Stomach (tissue), 9 donors: ENCODE measurements around the gene IRF4. TPM values are rescaled to one million over a fixed set of nuclear protein-coding genes. Genes with fewer than 3 reads are reported as not detected.

ENCODE experiments used
- DNase-seq, 2 donors: peaks; one replicate each; pipeline versions ENCODE4 v3.0.0 to v3.0.0-alpha.2; 2013 to 2019
- H3K27ac ChIP-seq, 5 donors: fragments of 200-600 bp in 4 of 5; sonication (generic) in 4 of 5; one replicate each; pipeline ENCODE4 v1.5.1; 2013 to 2019; ENCODE audit warnings: mild to moderate bottlenecking in 1 of 5, moderate library complexity in 1 of 5
- H3K27me3 ChIP-seq, 3 donors: fragments of 200-600 bp; sonication (generic); one replicate each; pipeline ENCODE4 v1.5.1; 2017 to 2019; ENCODE audit warnings: mixed run types in 1 of 3
- H3K36me3 ChIP-seq, 4 donors: fragments of 200-600 bp; sonication (generic); 1 replicate in 3 of 4; 2 replicates in 1 of 4; pipeline ENCODE4 v1.5.1; 2016 to 2019
- H3K4me1 ChIP-seq, 4 donors: fragments of 200-600 bp; sonication (generic); one replicate each; pipeline ENCODE4 v1.5.1; 2016 to 2019
- H3K4me3 ChIP-seq, 4 donors: fragments of 200-600 bp; sonication (generic) in 3 of 4; one replicate each; pipeline ENCODE4 v1.5.1; 2016 to 2019; ENCODE audit warnings: mild to moderate bottlenecking in 1 of 4
- H3K9me3 ChIP-seq, 4 donors: fragments of 200-600 bp; sonication (generic); one replicate each; pipeline ENCODE4 v1.5.1; 2016 to 2019
- EP300 ChIP-seq: sonication (generic); formaldehyde crosslinking; IDR thresholded peaks from one replicate; pipeline ENCODE4 v1.6.1; 2017; ENCODE audit warnings: antibody characterized with exemption
- POLR2A ChIP-seq, 4 donors: fragments of 450-650 bp; IDR thresholded peaks; one replicate each; pipeline ENCODE4 v1.6.1; 2016; ENCODE audit warnings: antibody characterized with exemption in 4 of 4, control low read depth in 2 of 4, mild to moderate bottlenecking in 1 of 4, moderate library complexity in 1 of 4
- POLR2AphosphoS5 ChIP-seq, 3 donors: sonication (generic); formaldehyde crosslinking; IDR thresholded peaks; one replicate each; pipeline ENCODE4 v1.6.1; 2016; ENCODE audit warnings: antibody characterized with exemption in 3 of 3
- WGBS, 5 donors: extraction: QIAGEN DNeasy Blood & Tissue Kit in 3 of 5; methylation state at CpG; one replicate each; pipeline versions ENCODE4 v1.1.5 to v1.1.7; 2013 to 2018; 5-methylcytosine and 5-hydroxymethylcytosine counted together
- intact Hi-C: fragments of 100-400 bp; cut with DNase I; formaldehyde crosslinking; loops from one replicate; pipeline ENCODE4 v1.15.1; 2023; ENCODE audit warnings: low total_unique reads
- polyA plus RNA-seq, 3 donors: library from polyadenylated mRNA; stranded (reverse); fragments of 200-250 nt; gene quantifications; one replicate each; pipeline ENCODE4 v1.2.3, GENCODE V29; 2013
- total RNA-seq, 5 donors: library from RNA; depleted of rRNA; stranded (reverse); fragments of >200 nt; gene quantifications; one replicate each; pipeline versions ENCODE4 v1.1.0 to v1.2.3, GENCODE V29; 2014 to 2016
- TF ChIP-seq, protein P1 (sequence below), 7 experiments: fragments of 450-650 bp in 4 of 7; fragments of 200-600 bp in 3 of 7; sonication (generic) in 3 of 7; IDR thresholded peaks; one replicate each; pipeline ENCODE4 v1.5.1; 2016 to 2019; ENCODE audit warnings: antibody characterized with exemption in 7 of 7, control low read depth in 2 of 7, mild to moderate bottlenecking in 1 of 7
- donor health status: healthy with polysubstance abuse.
- donor health status: Bipolar disorder and iron deficiency.
- donor health status: healthy.

IRF4 gene
- total and polyA plus RNA-seq, 8 donors: 0.48 to 7.0 (median 2.6) TPM; not detected in 1

DNA sequence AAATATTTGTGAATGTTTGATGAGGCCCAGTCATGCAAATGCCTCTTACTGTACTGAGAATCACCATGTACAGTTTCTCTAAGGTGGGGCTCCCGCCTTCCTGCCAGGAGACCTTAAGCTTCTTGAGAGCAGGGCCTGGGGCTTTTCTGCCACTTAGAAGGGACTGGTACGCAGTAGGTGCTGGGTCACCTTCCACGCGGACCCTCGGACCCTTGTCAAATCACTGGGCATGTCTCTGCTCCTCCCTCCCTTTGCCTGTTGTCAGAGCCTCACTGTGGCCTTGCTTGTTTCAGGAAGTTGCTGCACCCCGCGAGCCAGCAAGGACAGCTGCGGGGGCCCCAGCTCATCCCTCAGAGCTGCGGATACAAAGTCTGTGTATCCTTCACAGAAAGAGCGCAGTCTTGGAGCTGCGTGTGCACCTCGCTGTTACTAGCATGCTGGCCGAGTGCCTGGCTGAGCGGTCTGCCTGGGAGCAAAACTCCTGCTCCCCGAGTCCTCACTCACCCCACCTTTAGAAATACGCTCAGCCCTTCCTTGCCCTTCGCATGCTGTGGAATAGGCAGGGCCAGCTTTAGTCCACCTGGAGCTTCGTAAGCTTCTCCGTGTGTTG, 30.7 kb upstream of the IRF4 start:
- Histone ChIP-seq H3K4me1 (no peaks in the 10 kb centered on the region), H3K27ac (no peak overlapping the region), H3K4me3 (no peak overlapping the region), H3K9me3 (peaks cover 10 to 26% (median 19%) of the 10 kb centered on the region in 4 donors), H3K36me3 (no peaks in the 10 kb centered on the region), H3K27me3 (peaks cover 0 to 6% (median 0%) of the 10 kb centered on the region in 3 donors)
- 73 to 76% (median 74%) methylated on average over 19 of the region's 19 CpGs for WGBS, 5 donors
- DNase-seq: no peak
- intact Hi-C loops: no loop called here
- TF ChIP-seq, protein P1, sequence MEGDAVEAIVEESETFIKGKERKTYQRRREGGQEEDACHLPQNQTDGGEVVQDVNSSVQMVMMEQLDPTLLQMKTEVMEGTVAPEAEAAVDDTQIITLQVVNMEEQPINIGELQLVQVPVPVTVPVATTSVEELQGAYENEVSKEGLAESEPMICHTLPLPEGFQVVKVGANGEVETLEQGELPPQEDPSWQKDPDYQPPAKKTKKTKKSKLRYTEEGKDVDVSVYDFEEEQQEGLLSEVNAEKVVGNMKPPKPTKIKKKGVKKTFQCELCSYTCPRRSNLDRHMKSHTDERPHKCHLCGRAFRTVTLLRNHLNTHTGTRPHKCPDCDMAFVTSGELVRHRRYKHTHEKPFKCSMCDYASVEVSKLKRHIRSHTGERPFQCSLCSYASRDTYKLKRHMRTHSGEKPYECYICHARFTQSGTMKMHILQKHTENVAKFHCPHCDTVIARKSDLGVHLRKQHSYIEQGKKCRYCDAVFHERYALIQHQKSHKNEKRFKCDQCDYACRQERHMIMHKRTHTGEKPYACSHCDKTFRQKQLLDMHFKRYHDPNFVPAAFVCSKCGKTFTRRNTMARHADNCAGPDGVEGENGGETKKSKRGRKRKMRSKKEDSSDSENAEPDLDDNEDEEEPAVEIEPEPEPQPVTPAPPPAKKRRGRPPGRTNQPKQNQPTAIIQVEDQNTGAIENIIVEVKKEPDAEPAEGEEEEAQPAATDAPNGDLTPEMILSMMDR (IDR thresholded peaks at IDR 0.05): peak in 1 of 7 experiments; percentile 5
- no peak for TF ChIP-seq POLR2AphosphoS5 (IDR thresholded peaks at IDR 0.05)

DNA sequence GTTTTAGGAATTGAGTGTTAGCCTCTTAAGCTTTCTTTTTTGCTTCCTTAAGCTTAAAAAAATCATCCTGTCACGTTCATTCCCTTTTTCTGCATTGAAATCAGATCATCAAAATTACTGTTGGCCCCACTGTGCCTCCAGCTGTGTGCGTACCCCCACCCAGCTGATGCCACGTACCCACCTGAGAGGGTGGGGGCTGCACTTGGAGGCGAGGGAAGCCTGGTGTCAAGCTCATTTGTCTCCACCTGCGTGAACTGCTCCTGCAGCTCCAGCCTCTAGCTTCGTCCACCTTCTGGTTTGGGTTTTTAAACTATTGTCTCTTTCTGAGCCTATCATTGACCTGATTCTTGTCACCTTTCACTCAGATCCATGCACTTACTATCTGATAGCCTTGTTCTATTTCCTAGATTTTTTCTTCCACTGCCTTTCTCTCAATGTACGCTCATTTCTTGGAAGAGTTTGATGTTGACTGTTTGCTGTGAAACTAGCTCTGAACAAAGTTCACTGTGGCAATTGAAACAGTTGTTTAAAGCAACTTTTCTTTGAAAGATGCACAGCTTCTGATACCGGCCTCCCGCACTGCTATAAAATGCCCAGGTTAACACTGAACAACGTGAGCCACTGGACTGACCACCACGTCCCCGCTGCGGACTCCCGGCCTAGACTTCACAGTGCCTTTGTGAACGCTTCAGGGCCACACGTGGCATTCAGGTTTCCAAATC, 30.0 kb upstream of the IRF4 start:
- peaks cover 10 to 26% (median 19%) of the 10 kb centered on the region in 4 donors for H3K9me3 ChIP-seq
- H3K4me1 ChIP-seq: no peaks in the 10 kb centered on the region
- WGBS, 5 donors: 72 to 77% (median 74%) methylated on average over 16 of the region's 16 CpGs
- DNase-seq: no peak
- H3K27ac ChIP-seq: no peak overlapping the region
- no peaks in the 10 kb centered on the region for H3K36me3 ChIP-seq
- no peak for TF ChIP-seq POLR2AphosphoS5 (IDR thresholded peaks at IDR 0.05)
- TF ChIP-seq, protein P1 (IDR thresholded peaks at IDR 0.05): no peak
- no peak for TF ChIP-seq EP300
- no peak for TF ChIP-seq POLR2A (IDR thresholded peaks at IDR 0.05)
- peaks cover 0 to 13% (median 0%) of the 10 kb centered on the region in 3 donors for H3K27me3 ChIP-seq
- H3K4me3 ChIP-seq: no peak overlapping the region
- intact Hi-C loops: no loop called here

DNA sequence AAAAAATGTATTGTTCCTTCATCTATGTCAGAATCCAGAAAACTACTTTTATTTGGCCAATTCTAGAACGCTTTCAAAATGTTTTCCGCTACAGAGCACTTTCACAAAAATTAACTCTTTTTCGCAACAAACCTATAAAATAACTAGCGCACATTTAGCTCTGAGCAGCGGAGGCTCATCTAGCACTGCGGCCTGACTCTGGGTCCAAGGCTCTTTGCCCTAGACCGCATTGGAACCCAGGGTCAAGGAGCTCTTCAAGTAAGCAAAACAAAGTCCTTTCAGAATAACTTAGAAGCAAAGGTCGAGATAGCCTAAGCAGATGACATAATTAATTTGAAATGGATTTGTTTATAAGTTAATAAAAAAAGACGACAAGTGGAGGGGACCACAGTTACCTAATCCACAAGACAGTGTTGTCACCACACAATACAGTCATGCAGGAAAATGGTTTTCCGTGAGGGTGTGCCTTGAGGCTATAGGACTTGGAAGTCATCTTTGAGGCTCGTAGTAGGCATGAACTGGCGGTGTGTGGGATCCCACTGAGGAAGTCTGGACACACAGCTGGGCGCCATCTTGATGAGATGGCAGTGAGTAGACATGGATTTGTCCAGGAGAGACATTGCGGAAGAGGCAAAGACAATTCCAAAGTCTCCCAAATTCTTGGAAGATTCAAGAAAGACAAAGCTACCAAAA, 29.2 kb upstream of the IRF4 start:
- H3K36me3 ChIP-seq: no peaks in the 10 kb centered on the region
- no peak overlapping the region for H3K27ac ChIP-seq
- H3K27me3 ChIP-seq: peaks cover 0 to 19% (median 0%) of the 10 kb centered on the region in 3 donors
- WGBS, 5 donors: 76 to 84% (median 81%) methylated on average over 14 of the region's 14 CpGs
- H3K9me3 ChIP-seq: peaks cover 10 to 32% (median 19%) of the 10 kb centered on the region in 4 donors
- no peak for DNase-seq
- no peak for TF ChIP-seq EP300
- no peak overlapping the region for H3K4me3 ChIP-seq
- intact Hi-C loops: no loop called here
- no peaks in the 10 kb centered on the region for H3K4me1 ChIP-seq

DNA sequence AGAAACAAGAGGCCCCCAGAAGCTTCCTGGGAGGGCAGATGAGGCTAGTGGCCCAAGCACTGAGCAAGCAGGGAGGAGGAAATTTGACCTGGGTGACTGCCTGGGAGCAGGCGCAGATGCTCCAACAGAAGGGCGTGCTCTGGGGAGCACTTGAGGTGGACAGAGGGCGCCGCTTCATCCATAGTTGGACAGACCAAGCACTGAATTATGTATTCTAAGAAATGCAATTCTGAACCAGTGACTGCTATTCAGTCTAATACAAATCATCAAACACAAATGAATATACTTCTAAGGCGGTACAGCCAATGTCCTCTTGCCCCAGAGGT, 28.7 kb upstream of the IRF4 start:
- Histone ChIP-seq H3K4me1 (no peaks in the 10 kb centered on the region), H3K36me3 (no peaks in the 10 kb centered on the region), H3K9me3 (peaks cover 10 to 32% (median 19%) of the 10 kb centered on the region in 4 donors), H3K27me3 (peaks cover 0 to 21% (median 0%) of the 10 kb centered on the region in 3 donors), H3K27ac (no peak overlapping the region), H3K4me3 (no peak overlapping the region)
- DNase-seq: no peak
- TF ChIP-seq EP300 (no peak), POLR2AphosphoS5 (IDR thresholded peaks at IDR 0.05) (no peak), POLR2A (IDR thresholded peaks at IDR 0.05) (no peak)
- TF ChIP-seq, protein P1 (IDR thresholded peaks at IDR 0.05): no peak
- WGBS, 5 donors: 71 to 86% (median 82%) methylated on average over 5 of the region's 5 CpGs
- intact Hi-C loops: no loop called here
